Measurements from ENCODE around the gene OVOL3. TPM values are rescaled to one million over a fixed set of nuclear protein-coding genes. Genes with fewer than 3 reads are reported as not detected.

The OVOL3 gene
- total and polyA plus RNA-seq, 8 donors = 0.27 to 0.34 TPM; not detected in 6

GRCh38 chr19:36082916-36083315 is 28.0 kb upstream of the OVOL3 start:
- Histone ChIP-seq H3K4me3 (no peak overlapping the region), H3K9me3 (no peaks in the 10 kb centered on the region), H3K4me1 (no peaks in the 10 kb centered on the region), H3K27ac (no peak overlapping the region), H3K36me3 (peaks cover 0 to 40% of the 10 kb centered on the region in 2 donors), H3K27me3 (no peaks in the 10 kb centered on the region)
- no peak for TF ChIP-seq CTCF (IDR thresholded peaks at IDR 0.05)
- ATAC-seq (no peak), DNase-seq (no peak)
- intact Hi-C loops (cut with DNase I) = no loop called here

- Histone ChIP-seq H3K9me3 (no peaks in the 10 kb centered on the region), H3K27me3 (no peaks in the 10 kb centered on the region), H3K4me1 (no peaks in the 10 kb centered on the region), H3K4me3 (no peak overlapping the region), H3K36me3 (peaks cover 0 to 52% of the 10 kb centered on the region in 2 donors), H3K27ac (no peak overlapping the region)
- no peak for TF ChIP-seq CTCF (IDR thresholded peaks at IDR 0.05)
- ATAC-seq (no peak), DNase-seq (no peak)
- intact Hi-C loops (cut with DNase I) = no loop called here
These were observed 26.5 kb upstream of the OVOL3 start for GRCh38 chr19:36084231-36085009.

GRCh38 chr19:36086326-36086725 is 24.6 kb upstream of the OVOL3 start:
- no peaks in the 10 kb centered on the region for H3K27me3 ChIP-seq
- H3K36me3 ChIP-seq = peaks cover 0 to 69% of the 10 kb centered on the region in 2 donors
- DNase-seq (no peak), ATAC-seq (no peak)
- TF ChIP-seq CTCF (IDR thresholded peaks at IDR 0.05) = no peak
- H3K4me1 ChIP-seq = no peaks in the 10 kb centered on the region
- H3K4me3 ChIP-seq = no peak overlapping the region
- H3K27ac ChIP-seq = no peak overlapping the region
- H3K9me3 ChIP-seq = no peaks in the 10 kb centered on the region
- intact Hi-C loops (cut with DNase I) = no loop called here

- peaks cover 0 to 41% of the 10 kb centered on the region in 2 donors for H3K36me3 ChIP-seq
- ATAC-seq (no peak), DNase-seq (no peak)
- no peaks in the 10 kb centered on the region for H3K4me1 ChIP-seq
- H3K27me3 ChIP-seq = no peaks in the 10 kb centered on the region
- H3K4me3 ChIP-seq = no peak overlapping the region
- no peak overlapping the region for H3K27ac ChIP-seq
- intact Hi-C loops (cut with DNase I) = no loop called here
- no peak for TF ChIP-seq CTCF (IDR thresholded peaks at IDR 0.05)
- H3K9me3 ChIP-seq = no peaks in the 10 kb centered on the region
These were observed 21.1 kb upstream of the OVOL3 start for GRCh38 chr19:36089847-36090246.

GRCh38 chr19:36090910-36091695 is 19.8 kb upstream of the OVOL3 start:
- Histone ChIP-seq H3K36me3 (peaks cover 0 to 40% of the 10 kb centered on the region in 2 donors), H3K27me3 (no peaks in the 10 kb centered on the region), H3K4me1 (no peaks in the 10 kb centered on the region), H3K9me3 (no peaks in the 10 kb centered on the region), H3K27ac (no peak overlapping the region), H3K4me3 (no peak overlapping the region)
- no peak for ATAC-seq
- intact Hi-C loops (cut with DNase I) = no loop called here
- DNase-seq = no peak
- no peak for TF ChIP-seq CTCF (IDR thresholded peaks at IDR 0.05)

Measured in left lung (tissue), 10 donors.